Psoas muscle (tissue), 8 donors: Measurements from ENCODE around the gene IFT81. TPM values are rescaled to one million over a fixed set of nuclear protein-coding genes. Genes with fewer than 3 reads are reported as not detected.
A peak's percentile ranks its signal among the peaks of the same experiment; 100 is the strongest.

ENCODE experiments used
- ATAC-seq, 4 donors: fragments of 200-7000 bp; cut with Tn5 transposase; one replicate each; pipeline ENCODE4 v1.9.1; 2020; ENCODE audit warnings: moderate library complexity in 3 of 4, mild to moderate bottlenecking in 2 of 4
- DNase-seq, 2 donors: peaks; one replicate each; pipeline ENCODE4 v3.0.0-alpha.2; 2020
- H3K27ac ChIP-seq: fragments of 200-600 bp; one replicate; pipeline ENCODE4 v1.8.0; 2022
- H3K27me3 ChIP-seq, 3 donors: fragments of 200-600 bp in 1 of 3; one replicate each; pipeline versions ENCODE4 v1.6.1 to v1.8.0; 2013 to 2022; ENCODE audit warnings: low read length in 2 of 3, mild to moderate bottlenecking in 2 of 3, moderate library complexity in 1 of 3; ENCODE audit not compliant: insufficient read depth in 3 of 3
- H3K36me3 ChIP-seq, 2 donors: fragments of 200-600 bp in 1 of 2; one replicate each; pipeline versions ENCODE4 v1.6.1 to v1.8.0; 2013 to 2022; ENCODE audit warnings: low read depth in 1 of 2, mild to moderate bottlenecking in 1 of 2, moderate library complexity in 1 of 2; ENCODE audit not compliant: insufficient read depth in 1 of 2
- H3K4me1 ChIP-seq: fragments of 200-600 bp; one replicate; pipeline ENCODE4 v1.8.0; 2022
- H3K4me3 ChIP-seq: fragments of 200-600 bp; one replicate; pipeline ENCODE4 v1.8.0; 2022; ENCODE audit warnings: mild to moderate bottlenecking
- H3K9me3 ChIP-seq: fragments of 200-600 bp; one replicate; pipeline ENCODE4 v1.8.0; 2022
- WGBS, 3 donors: extraction: QIAGEN DNeasy Blood & Tissue Kit; methylation state at CpG; one replicate each; pipeline versions ENCODE4 v1.1.6 to v1.1.7; 2013; 5-methylcytosine and 5-hydroxymethylcytosine counted together
- intact Hi-C, 2 donors: fragments of 100-400 bp; cut with DNase I; formaldehyde crosslinking; loops; one replicate each; pipeline versions ENCODE4 v1.11.0 to v1.14.2; 2022
- polyA plus RNA-seq, 3 donors: library from polyadenylated mRNA; stranded (reverse); fragments of 200-250 nt; gene quantifications; one replicate each; pipeline ENCODE4 v1.2.3, GENCODE V29; 2013
- total RNA-seq, 4 donors: library from RNA; stranded (reverse); fragmentation: NEBNext Ultra II Directional in 2 of 4; extraction: Animal tissue kit (Norgen Biotek cat#: 25700) in 2 of 4; gene quantifications; one replicate each; pipeline versions ENCODE4 v1.2.1 to v1.2.4, GENCODE V29; 2021 to 2023
- TF ChIP-seq, protein P1 (sequence below): fragments of 200-600 bp; IDR thresholded peaks from one replicate; pipeline ENCODE4 v1.8.0; 2022; ENCODE audit warnings: antibody characterized with exemption
- donor health status: healthy with polysubstance abuse.
- donor health status: DM: no; HTN: no; CAD: no; lungs with moderate emphysema.
- donor health status: Bipolar disorder and iron deficiency.
- donor health status: healthy.
- donor health status: DM: yes; HTN: yes; CAD: no.
- donor health status: DM: no; HTN: no; CAD: no.
- donor health status: DM: no; HTN: no; CAD: no.
- donor health status: DM: yes; HTN: yes; CAD: no.

Gene IFT81
- total and polyA plus RNA-seq, 7 donors = 2.5 to 9.6 (median 4.9) TPM

DNA sequence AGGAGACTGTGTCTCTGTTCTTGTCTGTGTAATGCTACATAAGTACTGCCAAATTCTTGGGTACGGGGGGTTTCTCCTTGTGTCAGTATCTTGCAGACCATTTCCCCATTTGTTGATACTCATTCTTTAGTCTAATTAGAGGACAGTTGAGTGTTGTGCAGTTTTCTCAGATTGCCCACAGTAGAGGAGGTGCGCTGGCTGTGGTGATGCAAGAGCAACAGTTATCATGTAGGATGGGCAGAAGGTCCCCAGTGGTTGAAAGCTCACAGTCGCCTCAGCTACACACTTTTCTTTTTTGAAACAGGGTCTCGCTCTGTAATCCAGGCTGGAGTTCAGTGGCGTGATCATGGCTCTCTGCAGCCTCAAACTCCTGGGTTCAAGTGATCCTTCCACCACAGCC lies 119.1 kb downstream of the IFT81 start:
- H3K27me3 ChIP-seq = no peaks in the 10 kb centered on the region
- TF ChIP-seq, protein P1, sequence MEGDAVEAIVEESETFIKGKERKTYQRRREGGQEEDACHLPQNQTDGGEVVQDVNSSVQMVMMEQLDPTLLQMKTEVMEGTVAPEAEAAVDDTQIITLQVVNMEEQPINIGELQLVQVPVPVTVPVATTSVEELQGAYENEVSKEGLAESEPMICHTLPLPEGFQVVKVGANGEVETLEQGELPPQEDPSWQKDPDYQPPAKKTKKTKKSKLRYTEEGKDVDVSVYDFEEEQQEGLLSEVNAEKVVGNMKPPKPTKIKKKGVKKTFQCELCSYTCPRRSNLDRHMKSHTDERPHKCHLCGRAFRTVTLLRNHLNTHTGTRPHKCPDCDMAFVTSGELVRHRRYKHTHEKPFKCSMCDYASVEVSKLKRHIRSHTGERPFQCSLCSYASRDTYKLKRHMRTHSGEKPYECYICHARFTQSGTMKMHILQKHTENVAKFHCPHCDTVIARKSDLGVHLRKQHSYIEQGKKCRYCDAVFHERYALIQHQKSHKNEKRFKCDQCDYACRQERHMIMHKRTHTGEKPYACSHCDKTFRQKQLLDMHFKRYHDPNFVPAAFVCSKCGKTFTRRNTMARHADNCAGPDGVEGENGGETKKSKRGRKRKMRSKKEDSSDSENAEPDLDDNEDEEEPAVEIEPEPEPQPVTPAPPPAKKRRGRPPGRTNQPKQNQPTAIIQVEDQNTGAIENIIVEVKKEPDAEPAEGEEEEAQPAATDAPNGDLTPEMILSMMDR = no peak
- H3K27ac ChIP-seq = no peak overlapping the region
- peaks cover 18% of the 10 kb centered on the region for H3K4me1 ChIP-seq
- no peaks in the 10 kb centered on the region for H3K9me3 ChIP-seq
- ATAC-seq = no peak
- WGBS, 3 donors = 93 to 98% (median 96%) methylated on average over 5 of the region's 5 CpGs
- intact Hi-C loops = no loop called here
- no peak overlapping the region for H3K4me3 ChIP-seq
- DNase-seq = no peak
- no peaks in the 10 kb centered on the region for H3K36me3 ChIP-seq

DNA sequence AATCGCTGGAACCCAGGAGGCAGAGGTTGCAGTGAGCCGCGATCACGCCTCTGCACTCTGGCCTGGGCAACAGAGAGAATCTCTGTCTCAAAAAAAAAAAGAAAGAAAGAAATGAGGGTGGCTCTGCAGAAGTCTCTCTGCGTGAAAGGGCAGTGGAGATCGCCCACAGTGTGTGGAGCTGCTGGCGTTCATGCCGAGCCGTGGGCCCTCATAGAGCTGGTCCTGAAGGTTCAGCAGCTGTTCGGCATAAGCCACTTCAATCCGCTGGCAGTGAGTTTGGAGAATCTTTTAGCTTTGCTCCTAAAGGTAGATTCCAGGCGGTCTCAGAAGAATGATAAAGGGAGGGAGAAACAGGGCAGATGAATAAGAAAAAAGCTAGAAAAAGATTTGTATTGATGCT lies 120.2 kb downstream of the IFT81 start:
- TF ChIP-seq, protein P1 = no peak
- DNase-seq = no peak
- ATAC-seq = no peak
- H3K9me3 ChIP-seq = no peaks in the 10 kb centered on the region
- no peaks in the 10 kb centered on the region for H3K36me3 ChIP-seq
- 82 to 89% (median 84%) methylated on average over 12 of the region's 12 CpGs for WGBS, 3 donors
- H3K27me3 ChIP-seq = no peaks in the 10 kb centered on the region
- no peak overlapping the region for H3K27ac ChIP-seq
- intact Hi-C loops = no loop called here
- peaks cover 29% of the 10 kb centered on the region for H3K4me1 ChIP-seq
- H3K4me3 ChIP-seq = no peak overlapping the region

DNA sequence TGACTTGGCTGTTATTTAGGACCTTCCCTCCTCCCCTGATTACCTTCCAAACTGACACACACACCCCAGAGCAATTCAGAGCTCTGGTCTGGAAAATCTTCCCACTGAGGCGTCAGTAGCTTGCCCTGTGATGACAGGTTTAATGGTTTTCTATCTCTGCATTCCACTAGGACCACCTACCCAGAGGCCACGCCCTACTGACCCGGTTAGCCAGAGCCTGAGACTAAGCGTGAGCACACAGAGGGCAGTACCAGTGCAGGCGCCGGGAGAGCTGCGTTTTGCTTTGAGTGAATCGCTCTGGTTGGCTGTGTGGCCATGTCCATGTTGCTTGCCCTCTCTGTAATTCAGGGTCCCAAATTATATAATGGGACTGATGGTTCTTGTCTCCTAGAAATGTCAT lies 120.7 kb downstream of the IFT81 start:
- Histone ChIP-seq H3K27ac (no peak overlapping the region), H3K4me1 (peaks cover 32% of the 10 kb centered on the region), H3K4me3 (no peak overlapping the region), H3K27me3 (no peaks in the 10 kb centered on the region), H3K36me3 (no peaks in the 10 kb centered on the region), H3K9me3 (no peaks in the 10 kb centered on the region)
- intact Hi-C loops = no loop called here
- DNase-seq (no peak), ATAC-seq (no peak)
- 75 to 79% (median 78%) methylated on average over 8 of the region's 8 CpGs for WGBS, 3 donors
- TF ChIP-seq, protein P1 = no peak

DNA sequence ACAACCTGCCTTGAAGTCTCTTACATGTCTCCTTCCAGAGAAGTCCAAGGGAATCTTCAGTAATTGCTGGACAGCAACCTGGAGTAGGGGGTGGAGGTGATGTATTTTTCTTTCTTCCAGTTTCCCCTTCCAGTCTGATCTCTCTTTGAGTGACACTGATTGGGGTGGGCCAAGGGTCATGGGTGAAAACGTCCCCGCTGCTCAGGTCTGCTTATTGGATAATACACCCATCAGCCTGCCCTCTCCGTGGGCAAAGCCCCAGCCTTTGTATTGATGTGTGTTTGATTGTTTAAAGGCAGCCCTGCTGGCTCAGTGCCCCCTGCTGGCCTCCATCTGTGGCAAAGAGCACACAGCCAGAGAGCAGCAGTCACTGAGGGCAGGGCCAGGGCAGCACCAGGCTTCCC lies 121.2 kb downstream of the IFT81 start:
- TF ChIP-seq, protein P1 = no peak
- ATAC-seq (no peak), DNase-seq (no peak)
- Histone ChIP-seq H3K4me3 (no peak overlapping the region), H3K27me3 (no peaks in the 10 kb centered on the region), H3K9me3 (no peaks in the 10 kb centered on the region), H3K4me1 (peaks cover 37% of the 10 kb centered on the region), H3K27ac (no peak overlapping the region), H3K36me3 (no peaks in the 10 kb centered on the region)
- WGBS, 3 donors = 81 to 83% (median 82%) methylated on average over 3 of the region's 3 CpGs
- intact Hi-C loops = no loop called here

DNA sequence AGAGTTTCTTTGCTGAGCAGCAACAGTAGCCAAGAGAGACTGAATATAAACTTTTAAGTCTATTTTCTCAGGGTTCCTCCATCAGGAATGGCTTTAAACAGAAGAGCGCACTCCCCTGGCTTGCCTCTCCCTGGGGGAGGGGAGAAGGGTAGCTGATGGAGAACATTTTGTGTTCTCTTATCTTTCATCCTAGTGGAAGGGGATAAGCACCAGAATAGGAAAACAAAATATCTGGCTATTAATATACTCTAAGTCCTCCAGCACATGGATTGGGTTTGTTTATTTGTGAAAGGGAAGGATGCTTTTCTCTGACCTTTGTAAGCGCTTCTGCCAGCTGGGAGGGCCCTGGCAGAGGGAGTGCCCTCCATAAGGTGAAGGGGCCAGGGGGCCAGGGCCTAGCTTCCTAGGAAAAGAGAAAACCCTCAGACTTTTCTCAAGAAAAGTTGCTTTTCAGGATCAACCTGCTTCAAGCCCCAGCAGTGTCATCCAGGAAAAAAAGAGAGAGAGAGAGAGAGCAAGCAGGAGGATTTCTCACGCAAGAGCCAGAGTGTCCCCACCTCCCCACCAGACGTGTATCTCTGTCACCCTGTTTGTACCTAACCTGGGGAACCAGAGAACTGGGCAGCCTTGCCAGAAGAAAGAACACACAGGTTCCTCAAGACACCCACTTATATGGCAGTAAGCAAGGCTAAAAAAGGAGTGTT lies 122.6 kb downstream of the IFT81 start:
- TF ChIP-seq, protein P1 = no peak
- WGBS, 3 donors = 28 to 49% (median 42%) methylated on average over 4 of the region's 4 CpGs
- H3K4me3 ChIP-seq = no peak overlapping the region
- ATAC-seq (peak in 1 of 4 donors; percentile 3), DNase-seq (no peak)
- no peaks in the 10 kb centered on the region for H3K36me3 ChIP-seq
- H3K9me3 ChIP-seq = no peaks in the 10 kb centered on the region
- H3K27me3 ChIP-seq = no peaks in the 10 kb centered on the region
- peak overlapping the region; percentile 66 for H3K27ac ChIP-seq
- H3K4me1 ChIP-seq = peaks cover 38% of the 10 kb centered on the region
- intact Hi-C loops = no loop called here
